ENCODE results near the gene ACP1.
"Not testable (repeated sequence)": the region's sequence is repeated elsewhere in the genome, so short reads cannot be mapped to it uniquely, and the experiment has no call there.

The ACP1 gene

DNA sequence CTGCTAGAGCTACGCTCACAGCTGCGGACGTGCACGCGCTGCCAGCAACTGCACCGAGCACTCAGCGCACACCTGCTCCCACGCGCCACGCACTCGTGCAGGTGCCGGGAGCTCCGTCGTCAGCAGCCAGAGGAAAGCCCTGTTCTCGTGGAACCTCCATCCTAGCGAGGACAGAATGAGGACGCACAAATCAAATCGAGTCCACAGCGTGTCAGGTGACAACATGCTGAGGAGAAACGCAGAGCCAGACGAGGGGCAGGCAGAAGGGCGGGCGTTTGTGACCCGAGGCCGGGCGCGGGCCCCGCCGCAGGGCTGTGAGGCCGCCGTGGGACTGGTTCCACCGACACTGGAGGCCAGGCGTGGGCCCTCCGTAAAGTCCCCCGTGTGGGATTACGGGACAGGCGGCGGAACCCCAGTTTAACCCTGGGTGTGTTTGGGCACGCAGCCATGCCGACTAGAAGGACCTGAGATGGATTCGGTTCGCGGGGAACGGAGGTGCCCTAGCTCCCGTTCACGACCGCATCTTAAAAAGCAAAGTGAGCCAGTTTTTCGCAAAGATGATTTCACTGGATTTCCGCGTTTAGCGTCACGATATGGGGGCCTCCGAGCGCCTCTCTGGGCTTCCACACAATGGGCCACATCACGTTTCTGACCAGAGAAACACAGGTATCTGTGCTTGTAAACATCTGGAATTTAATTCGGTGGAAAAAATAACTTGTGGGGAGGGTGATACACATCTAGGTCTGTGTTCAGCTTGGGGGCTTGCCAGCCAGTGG is 50.0 kb downstream of the ACP1 start:
- no peak for FAIRE-seq

DNA sequence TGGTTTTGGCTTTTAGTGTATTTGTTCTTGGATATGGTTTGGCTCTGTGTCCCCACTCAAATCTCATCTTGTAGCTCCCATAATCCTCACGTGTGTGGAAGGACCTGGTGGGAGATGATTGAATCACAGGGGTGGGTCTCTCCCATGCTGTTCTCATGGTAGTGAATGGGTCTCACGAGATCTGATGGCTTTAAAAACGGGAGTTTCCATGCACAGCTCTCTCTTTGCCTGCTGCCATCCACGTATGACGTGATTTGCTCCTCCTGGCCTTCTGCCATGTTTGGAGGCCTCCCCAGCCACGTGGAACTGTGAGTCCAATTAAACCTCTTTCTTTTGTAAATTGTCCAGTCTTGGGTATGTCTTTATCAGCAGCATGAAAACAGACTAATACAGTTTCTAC is 51.2 kb downstream of the ACP1 start:
- not testable (repeated sequence) for FAIRE-seq

DNA sequence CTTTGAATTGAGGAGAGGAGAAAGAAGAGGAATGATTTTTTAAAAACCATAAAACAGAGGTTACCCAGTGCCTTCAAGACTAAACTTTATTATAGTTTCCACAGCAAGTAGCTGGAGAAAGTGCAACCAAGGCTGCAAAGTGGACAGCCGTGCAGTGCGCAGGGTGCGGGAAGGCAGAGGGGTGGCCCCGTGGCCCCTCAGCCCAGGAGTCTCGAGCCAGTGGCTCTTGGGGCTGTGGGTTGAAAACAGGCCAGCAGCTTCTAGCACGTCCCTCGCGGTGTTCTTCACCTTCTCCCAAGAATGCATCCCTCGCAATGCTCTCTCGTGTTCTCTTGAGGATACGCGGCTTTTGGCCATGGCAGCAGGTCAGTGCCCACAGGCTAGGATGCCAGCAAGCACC is 51.6 kb downstream of the ACP1 start:
- no peak for FAIRE-seq

DNA sequence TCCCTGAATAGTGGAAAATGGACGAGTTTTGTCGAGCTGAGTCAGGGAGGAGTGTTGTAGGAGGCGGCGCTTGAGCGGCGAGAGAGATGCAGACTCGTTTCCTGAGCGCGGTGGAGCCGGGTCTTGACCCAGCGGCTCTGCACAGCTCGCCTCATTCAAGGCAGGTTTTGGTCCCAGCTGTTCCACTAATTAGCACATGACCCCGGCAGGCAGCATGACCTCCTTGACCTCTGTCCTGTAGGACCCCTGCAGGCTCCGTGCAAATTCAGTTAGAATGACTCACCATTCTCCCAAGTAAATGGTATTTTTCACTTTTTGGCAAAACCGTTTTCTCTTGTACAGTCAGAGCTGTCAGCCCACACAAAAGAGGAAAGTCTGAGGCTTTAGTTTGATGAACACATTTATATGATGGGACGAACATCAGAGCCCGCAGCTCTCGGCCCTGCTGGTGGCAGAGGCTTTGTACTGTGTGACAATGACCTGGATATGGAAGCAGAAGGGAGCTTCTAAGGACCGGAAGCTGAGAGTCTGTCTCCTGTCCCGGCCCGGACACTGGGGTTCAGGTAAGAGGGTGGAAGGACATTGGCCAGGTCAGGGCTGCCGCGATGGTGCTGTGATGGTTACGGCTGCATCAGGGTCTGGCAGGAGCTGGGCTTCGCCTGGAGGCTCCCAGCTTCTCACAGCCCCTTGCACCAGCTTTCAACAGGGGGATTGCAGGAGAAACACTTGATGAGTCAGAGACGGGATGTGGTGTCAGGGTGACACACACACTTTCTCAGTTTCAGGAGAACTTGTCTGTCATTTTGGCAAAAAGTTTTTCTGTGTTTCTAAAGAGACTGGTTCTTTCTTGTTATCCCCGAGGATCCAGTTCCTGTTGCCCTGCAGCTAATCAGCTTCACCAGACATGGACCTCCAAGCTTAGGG is 53.0 kb downstream of the ACP1 start:
- no peak for FAIRE-seq

DNA sequence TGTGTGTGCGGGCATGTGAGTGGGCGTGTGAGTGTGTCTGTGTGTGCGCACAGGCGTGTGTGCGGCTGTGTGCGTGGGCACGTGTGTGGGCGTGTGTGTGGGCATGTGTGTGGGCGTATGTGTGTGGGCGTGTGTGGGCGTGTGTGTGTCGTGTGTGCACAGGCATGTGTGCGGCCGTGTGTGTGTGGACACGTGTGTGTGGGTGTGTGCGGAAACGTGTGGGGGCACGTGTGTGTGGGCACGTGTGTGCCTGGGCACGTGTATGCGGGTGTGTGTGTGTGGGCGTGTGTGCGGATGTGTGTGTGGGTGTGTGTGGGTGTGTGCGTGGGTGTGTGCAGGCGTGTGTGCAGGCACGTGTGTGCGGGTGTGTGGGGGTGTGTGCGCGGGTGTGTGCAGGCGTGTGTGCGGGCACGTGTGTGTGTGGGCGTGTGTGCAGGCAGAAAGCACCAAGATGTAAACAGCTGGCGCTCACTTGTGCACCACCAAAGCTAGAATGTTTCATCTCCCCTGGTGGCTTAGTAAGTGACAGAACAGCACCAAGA is 54.4 kb downstream of the ACP1 start:
- FAIRE-seq: no peak

DNA sequence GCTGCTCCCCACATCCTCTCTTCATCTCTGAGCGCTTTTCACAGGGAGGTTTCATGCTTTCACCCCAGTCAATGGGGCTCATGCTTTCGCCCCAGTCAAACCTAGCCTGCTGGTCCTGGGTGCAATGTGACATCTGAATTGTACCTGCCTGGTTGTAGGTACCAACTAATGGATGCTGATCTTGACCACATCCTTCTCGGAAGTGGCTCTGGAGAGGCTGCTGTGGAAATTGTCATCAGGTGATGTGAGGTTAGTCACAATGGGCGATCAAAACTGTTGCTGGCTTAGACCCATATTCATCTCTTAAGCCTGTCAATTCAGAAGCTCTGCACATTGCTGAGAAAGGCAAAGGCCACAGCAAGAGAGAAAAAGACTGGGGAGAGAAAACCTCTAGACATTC is 55.8 kb downstream of the ACP1 start:
- FAIRE-seq: no peak

DNA sequence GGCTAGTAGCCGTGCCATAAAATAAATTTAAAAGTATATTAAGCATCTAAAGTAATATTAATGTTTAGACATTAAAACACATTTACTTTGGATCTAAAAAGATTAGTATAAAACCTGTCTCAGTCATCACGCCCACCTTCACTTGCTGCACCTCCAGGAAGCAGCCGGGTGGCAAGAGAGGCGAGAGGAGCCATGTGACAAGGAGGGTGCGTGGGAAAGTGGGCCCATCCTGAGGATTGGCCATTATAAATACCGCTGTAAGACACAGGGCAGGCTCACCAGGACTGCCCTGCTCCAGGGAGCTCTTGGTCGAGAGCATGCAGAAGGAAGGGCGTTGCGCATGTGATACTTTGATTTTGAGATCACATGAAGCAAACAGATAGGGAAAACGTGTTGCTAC is 57.6 kb downstream of the ACP1 start:
- FAIRE-seq: no peak

DNA sequence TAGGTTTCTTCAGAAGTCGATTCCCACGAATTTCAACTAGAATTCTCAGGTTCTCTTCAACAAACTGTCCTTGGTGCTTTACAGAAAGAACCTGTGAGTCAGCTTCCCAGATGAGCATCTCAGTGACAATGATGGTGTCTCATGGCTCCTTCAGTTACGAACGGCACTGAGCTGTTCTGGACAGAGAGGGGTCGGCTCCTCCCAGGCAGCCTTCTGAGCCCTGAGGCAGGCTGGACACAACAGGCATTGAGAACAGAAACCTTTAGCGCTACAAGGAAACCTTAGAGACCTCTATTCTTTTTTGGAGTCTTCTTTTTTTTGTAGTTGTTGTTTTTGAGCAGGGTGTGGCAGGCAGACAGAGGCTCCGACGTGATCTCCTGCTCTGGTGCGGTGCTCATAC is 58.3 kb downstream of the ACP1 start:
- FAIRE-seq: no peak
